Left kidney (tissue), 2 donors: ENCODE results near the gene PKLR. TPM values are rescaled to one million over a fixed set of nuclear protein-coding genes. Genes with fewer than 3 reads are reported as not detected.
"Not testable (repeated sequence)": the region's sequence is repeated elsewhere in the genome, so short reads cannot be mapped to it uniquely, and the experiment has no call there.

ENCODE experiments used
- DNase-seq: peaks from one replicate; pipeline ENCODE4 v3.0.0-alpha.2; 2013
- polyA plus RNA-seq: library from polyadenylated mRNA; unstranded; fragments of 120-200 nt; gene quantifications from one replicate; pipeline ENCODE4 v1.2.1, GENCODE V29; 2013; ENCODE audit not compliant: insufficient read length

Gene PKLR
- polyA plus RNA-seq, 1 donor: 7.6 TPM

DNA sequence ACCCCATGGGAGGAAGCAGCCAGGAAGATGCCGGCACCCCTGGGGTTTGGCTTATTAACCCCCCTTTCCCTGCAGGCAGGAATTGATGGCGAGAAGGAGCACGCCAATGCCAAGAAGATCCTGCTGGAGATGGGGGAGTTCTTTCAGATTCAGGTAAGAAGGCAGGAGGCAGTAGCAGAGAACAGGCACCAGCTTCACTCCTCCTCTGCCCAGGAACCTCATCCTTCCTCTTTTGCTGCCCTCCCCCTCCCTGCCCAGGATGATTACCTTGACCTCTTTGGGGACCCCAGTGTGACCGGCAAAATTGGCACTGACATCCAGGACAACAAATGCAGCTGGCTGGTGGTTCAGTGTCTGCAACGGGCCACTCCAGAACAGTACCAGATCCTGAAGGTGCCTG is 18.3 kb upstream of the PKLR start:
- no peak for DNase-seq

DNA sequence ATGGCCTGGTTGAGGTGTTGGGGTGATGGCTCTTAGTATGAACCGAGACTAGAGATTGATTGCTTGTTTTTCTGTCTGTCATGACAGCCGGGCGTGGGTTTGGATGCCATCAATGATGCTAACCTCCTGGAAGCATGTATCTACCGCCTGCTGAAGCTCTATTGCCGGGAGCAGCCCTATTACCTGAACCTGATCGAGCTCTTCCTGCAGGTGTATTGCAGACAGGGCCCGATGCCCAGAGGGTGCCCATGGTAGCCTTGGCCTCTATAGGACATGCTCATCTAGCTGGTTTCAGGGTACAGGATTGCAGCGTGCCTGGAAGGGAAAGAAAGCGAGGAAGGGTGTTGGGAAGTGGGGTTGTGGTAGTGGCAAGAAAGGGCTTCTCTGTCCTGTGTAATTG is 16.8 kb upstream of the PKLR start:
- DNase-seq: no peak

DNA sequence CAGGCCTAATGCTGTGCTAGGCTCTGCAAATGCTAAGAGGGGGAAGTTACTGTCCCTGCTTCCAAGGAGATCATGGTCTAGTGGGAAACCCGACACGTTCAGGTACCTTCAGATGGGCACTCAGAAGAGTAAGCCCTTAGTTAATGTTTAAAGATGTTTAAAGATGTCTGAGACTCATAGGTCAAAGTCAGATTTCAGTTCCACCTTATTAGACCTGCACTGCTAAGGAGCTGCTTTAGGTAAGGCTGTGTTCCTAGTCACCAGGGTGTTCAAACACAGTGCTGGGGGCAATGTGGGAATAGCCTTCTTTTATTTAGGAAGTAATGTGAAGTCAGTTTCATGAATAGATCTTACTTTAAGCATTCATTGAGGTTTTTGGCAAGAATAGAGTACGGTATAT is 15.7 kb upstream of the PKLR start:
- DNase-seq: no peak

DNA sequence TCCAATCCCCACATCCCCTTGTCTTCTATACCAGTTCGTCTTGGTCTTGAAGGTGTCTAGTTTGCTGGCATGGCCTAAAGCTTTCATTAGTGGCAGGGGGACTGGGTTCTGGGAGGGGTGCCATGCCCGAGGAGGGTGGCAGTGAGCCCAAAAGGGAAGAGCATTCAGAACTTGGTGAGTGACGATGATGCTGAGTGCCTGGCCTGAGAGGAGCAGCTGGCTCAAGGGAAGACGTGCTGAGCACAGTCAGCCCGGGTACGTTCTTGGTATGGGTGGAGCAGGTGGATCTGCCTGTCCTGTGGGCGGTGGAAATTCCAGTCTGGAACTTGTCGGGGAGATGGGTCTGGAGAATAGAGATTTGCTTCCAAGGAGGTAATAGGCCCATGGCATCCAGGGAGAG is 12.0 kb upstream of the PKLR start:
- DNase-seq: no peak

DNA sequence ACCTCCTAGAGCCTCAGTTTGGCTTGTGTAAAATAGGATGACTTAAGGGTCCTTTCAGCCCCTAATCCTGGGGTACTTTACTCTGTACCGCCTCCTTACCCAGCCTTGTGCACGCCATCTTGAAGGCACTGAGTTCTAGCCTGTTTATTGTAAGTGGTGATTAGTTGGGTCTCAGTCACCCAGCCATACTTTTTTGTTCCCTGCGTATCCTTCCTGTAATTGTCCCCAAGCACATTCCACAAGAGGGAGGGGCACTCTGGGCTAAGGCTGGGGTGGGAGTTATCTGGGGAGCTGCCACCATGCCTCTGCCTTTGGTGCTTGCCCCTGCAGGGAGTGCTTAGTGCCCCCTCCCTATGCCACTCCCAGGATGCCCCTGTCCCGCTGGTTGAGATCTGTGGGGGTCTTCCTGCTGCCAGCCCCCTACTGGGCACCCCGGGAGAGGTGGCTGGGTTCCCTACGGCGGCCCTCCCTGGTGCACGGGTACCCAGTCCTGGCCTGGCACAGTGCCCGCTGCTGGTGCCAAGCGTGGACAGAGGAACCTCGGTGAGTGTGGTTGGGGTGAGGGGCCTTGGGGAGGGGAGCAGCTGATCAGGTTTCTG is 8.3 kb upstream of the PKLR start:
- DNase-seq: no peak

DNA sequence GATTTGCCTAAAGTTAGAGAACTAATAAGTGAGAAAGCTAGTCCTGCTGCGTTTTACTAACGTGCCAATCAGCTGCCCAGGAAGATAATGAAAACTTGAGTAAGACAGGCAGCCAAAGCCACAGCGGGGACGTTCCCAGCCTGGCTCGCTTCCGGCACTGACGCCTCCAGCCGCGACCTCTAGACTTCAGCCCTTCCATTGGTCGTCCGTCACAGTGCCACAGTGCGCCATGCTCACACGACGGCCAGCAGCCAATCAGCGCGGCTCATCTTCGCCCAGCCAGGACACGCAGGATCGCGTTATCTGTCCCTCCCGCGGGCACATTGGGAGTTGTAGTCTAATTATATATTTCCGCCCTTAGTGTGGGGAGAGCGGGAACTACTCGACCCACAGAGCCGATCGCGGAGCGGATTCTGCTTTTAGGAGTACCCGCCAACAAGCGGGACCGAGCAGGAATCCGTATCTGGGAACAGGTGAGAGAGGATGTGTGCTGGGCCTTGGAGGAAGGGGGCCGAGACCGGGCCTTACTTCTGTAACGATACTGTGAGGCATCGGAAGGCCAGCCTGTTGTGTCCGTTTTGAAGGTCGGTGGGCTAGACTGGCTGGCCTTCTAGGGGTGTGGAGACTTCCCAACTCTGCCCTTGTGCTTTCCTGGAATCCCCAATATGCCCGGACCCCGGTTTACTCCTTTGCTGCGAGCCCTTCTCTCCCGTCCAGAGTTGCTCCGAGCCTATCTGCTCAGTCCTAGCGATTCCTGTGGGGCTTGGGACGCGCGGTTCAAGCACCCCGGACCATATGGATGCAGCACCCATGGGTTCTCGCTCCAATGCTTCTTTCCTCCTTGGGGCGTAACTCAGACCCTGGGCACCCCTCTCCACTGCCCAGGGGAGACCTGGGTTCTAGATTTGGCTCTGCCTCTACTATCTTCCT is 7.5 kb upstream of the PKLR start, which contains the start of gene FDPS:
FDPS (plus strand) TSS at position 374 of the 930 bp plus-strand sequence. CDS start 924 bp downstream, outside the sequence.
- peak; percentile 98 for DNase-seq

DNA sequence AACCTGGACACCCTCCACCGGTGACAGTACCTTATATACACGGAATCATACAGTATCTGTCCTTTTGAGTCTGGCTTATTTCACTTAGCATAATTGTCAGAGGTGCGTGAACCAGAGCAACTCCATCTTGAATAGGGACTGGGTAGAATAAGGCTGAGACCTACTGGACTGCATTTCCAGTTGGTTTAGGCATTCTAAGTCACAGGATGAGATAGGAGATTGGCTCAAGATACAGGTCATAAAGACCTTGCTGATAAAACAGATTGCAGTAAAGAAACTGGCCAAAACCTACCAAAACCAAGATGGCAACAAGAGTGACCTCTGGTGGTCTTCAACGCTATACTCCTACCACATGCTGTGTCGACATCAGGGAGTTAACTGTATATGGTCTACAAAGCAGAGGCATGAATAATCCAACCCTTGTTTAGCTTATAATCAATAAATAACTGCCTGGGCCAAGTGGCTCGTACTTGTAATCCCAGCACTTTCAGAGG is 6.1 kb upstream of the PKLR start:
- DNase-seq: no peak

DNA sequence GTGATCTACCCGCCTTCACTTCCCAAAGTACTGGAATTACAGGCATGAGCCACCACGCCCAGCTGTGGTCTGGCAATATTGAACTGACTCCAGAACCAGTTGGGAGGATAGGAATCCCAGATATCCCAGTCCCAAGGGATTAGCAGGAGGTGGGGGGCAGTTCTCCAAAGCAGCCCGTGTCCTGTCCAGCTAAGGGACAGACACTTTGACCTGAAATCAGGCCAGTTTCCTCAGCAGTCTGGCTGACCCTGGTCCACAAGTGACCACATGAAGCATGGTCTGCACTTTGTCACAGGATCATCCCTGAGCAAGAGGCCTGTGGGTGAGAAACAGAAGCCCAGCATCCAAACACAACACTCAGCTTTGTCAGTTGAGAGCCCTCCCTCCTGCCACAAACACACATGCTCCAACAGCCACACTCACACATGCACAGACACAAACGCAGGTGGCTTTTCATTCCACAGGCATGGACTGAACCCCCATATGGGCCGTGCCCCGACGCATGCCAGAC is 4.7 kb upstream of the PKLR start:
- DNase-seq: no peak

DNA sequence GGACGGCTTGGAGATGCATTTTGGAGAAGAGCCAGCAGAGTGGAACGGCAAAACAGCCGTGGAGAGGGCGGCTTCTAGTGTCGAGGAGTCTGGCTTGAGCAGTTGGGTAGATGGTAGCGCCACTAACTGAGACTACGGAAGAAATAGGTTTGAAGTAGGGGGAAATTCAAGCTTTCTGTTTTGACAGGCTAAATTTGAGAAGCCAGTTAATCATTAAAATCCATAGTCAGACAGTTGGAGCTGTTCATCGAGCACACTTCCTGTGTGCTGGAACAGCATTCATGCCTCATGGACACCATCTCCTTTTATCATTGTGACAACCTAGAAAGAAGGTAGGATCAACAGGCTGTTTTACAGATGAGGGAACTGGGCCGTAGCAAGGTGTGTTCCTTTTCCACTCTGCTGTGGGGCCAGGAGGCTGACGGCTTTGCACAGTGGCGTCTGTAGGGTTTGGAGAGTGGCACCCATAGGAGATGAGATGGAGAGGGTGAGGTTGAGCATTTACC is 3.4 kb upstream of the PKLR start:
- no peak for DNase-seq

DNA sequence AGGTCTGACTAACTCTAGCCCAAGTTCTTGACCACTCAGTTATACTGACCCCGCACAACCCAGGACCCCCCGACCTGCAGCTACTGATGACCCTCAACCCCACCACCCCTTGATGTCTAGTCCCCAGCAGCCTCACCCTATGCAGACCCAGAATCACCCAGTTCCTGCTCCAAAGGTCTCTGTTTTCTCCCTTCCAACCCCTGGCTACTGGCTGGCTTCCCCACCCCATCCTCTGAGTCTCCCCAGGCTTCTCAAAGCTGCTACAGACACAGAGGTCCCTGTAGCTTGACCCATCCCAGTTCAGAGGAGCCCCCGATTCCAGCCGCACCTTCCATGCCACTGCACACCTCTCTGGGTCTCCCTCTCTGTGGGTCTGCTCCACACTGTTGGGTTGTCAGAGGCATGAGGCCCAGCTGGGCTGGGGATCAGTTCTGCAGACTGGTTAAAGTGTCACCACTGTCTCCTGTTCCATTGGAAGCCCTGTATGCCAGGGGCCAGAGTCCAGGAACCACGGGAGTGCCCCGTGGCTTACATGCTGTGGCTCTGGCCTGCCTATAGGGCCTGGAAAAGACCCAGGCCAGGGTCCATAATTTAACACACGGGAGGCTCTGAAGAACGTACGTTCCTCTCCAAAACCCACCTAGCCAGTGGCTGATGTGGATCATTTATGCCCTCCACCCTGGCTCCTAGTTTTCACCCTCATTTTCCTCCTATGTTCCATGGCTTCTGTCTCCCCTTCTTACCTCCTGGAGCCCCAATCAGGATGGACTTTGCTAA is 497 bp downstream of the PKLR start:
- no peak for DNase-seq

DNA sequence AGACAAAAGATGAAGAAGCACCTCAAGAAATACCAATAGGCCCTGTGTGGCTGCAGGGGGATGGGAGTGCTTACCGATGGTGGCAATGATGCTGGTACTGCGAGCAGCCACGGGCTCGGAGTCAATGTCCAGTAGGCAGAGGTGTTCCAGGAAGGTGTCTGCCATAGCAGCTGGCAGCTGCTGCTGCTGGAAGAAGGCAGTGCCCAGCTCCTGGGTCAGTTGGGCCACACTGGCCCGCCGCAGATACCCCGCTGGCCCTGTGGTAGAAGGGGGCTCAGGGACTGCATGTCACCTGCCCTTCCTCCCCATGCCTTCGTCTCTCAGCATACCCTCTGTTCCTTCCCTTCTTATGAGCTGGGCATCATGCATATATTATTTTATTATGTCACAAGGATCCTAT is 1.2 kb downstream of the PKLR start:
- DNase-seq: no peak

DNA sequence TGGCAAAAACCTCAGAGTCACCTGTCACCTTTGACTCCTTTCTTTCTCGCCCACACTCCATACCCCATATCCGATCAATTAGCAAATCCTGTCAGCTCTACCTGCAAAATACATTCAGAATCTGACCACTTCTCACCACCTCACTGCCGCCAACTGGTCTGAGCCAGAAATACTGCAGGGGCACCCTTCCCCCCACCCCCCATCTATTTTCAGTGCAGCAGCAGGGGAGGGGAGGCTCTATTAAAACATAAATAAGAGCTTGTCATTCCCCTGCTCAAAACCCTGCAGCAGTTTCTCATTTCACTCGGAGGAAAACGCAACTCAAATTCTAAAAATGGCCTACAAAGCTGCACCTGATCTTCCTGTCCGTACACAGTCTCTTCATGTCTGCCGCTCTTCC is 3.9 kb downstream of the PKLR start:
- no peak for DNase-seq

DNA sequence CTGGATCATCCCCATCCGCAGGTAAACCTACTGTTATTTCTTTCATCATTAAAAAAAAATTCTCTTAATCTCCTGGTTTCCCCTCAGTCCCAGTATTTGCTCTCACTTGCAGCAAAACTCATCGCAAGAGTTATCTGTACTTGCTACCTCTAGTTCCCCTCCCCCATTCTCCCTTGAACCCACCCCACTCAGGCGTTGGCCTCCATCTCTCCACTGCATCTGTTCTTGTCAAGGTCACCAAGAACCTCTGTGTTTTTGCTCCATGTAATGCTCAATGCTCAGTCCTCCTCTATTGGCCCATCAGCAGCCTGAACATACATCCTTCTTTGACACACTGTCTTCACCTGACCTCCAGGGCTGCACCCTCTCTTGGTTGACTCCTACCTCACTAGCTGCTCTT is 4.6 kb downstream of the PKLR start:
- no peak for DNase-seq

DNA sequence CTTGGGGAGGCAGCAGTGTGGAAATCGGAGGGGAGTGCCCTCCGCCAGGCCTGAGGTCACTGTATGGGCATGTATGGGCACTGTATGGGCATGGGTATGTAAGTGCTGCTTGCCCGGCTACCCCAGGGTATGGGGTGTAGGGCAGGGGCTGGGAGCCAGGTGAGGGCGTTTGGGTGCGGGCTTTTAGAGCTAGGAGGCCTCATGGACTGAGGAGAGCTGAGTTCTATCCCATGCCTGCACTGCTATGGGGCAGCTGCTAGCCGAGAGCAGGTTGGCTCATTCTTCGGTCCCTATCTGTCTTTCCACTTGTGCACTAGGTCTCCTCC is 5.3 kb downstream of the PKLR start:
- no peak for DNase-seq

DNA sequence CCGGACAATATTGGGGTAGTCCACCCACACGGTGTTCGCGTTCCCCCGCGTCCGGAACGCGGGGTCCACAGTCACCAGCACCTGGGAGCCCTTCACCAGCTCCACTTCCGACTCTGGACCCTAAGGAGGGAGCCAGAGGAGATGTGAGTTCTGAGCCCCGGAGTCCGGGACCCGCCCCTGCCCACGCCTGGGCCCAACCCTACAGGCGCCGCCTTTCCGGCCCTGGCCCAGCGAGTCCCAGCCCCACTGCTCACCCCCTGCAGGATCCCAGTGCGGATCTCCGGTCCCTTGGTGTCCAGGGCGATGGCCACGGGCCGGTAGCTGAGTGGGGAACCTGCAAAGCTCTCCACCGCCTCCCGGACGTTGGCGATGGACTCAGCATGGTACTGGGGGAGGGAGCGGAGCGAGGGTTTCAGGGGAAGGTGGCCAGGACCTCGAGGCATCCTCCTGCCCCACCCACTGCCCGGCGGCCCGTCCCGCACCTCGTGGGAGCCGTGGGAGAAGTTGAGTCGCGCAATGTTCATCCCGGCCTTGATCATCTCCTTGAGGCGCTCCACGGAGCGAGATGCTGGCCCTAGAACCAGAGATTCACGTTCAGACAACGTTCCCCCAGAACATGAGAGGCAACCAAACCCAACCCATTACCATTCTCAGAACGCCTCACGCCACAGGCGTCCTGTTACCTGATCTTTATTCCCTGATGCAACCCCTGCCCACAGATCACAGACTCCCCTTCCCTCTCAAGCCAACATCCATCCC is 5.9 kb downstream of the PKLR start:
- no peak for DNase-seq

DNA sequence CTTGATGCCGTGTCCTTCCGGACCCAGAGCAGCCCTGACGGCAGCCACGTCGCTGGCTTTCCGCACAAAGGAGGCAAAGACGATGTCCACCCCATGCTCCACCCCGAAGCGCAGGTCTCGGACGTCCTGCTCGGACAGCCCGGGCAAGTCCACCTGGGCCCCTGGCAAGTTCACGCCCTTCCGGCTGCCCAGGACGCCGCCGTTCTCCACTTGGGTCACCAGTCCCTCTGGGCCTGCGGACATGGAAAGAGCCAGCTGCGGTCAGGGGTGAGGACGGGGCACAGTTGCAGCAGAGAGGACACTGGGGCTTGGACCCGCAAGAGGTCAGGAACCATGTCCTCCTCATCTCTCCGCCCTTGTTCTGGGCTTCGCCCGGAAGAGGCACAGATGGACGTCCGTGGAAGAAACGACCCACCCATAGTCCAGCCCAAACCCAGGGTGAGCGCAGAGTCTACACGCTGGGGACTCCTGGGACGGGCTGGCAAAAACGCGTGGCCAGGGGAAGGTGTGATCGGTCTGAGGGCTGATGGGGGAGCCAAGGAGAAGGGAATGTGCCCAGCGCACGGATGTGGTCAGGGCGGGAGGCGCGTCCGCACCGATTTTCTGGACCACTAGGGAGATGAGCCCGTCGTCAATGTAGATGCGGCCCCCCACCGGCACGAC is 6.6 kb downstream of the PKLR start:
- DNase-seq: no peak

DNA sequence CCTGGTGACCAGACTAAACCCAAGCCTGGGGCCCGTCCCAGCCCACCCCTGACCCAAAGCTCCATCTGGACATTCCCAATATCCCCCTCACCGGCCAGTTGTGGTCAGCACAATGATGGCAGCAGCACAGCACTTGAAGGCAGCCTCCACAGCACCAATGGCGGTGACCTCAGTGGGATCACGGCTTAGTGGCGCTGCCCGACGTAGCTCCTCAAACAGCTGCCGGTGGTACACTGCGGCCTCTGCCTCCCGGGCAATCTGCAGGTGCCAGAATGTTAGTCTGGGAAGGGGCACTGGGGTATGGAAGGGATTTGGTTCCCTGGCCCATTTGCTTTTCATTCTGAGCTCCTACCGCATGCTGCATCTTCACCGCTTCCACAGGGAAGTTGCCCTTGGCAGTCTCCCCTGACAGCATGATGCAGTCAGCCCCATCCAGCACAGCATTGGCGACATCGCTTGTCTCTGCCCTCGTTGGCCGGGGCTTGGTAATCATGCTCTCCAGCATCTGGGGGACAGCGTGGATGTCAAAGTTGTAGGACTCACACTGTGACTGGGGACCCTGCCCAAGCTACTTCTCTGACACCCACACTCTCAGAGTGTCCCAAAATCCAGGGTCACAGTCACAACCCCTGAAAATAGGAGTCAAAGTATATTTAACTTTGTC is 8.0 kb downstream of the PKLR start:
- no peak for DNase-seq

DNA sequence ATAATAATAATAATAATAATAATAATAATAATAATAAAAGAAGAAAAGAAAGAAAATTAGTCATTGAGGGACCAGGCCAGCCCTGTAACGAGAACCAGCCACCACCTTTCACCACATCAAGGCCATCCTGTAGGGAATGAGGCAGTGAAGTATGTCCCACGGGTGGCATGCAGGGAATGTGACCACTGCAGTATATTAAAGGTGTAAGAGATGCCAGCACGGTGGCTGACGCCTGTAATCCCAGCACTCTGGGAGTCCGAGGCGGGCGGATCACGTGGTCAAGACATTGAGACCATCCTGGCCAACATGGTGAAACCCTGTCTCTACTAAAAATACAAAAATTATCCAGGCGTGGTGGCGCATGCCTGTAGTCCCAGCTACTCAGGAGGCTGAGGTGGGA is 10.2 kb downstream of the PKLR start:
- DNase-seq: not testable (repeated sequence)

DNA sequence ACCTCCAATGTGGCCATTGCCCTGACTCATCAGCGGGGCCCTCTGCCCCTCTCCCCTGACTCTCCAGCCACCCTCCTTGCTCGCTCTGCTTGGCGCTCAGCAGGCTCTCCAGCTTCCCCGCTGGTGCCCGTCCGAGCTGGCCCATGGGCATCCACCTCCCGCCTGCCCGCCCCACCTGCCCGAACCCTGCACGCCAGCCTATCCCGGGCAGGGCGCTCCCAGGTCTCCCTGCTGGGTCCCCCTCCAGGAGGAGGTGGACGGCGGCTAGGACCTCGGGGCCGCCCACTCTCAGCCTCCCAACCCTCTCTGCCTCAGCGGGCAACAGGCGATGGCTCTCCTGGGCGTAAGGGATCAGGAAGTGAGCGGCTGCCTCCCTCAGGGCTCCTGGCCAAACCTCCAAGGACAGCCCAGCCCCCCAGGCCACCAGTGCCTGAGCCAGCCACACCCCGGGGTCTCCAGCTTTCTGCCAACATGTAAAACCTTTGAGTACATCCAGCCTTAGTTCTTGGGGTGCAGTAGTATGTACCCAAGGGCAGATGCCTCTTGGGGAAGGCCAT is 13.2 kb downstream of the PKLR start:
- no peak for DNase-seq

DNA sequence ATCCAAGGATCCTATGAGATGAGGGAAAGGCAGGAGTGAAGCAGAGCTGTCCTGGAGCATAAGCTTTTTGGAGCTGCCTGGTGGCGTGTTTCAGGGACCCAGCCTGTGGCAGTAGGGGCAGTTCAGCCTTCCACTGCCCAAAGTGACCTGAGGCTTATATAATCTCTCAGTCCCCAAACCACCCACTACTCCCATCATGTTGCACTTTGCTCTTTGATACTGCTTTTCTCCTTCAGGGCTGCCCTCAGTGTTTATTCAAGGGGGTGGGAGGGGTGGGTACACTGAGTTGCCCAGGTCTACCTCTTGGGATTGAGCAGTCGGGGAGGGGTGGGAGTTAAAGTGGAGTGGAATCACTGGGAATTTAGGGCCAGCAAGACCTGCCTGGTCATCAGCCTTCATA is 14.7 kb downstream of the PKLR start:
- DNase-seq: no peak
